ENCODE measurements around the gene HOXB6.

HOXB6 gene

GRCh38 chr17:48565022-48565554 lies 39.7 kb downstream of the HOXB6 start:
- no peak for DNase-seq

GRCh38 chr17:48564188-48565021 lies 40.4 kb downstream of the HOXB6 start:
- no peak for DNase-seq

- no peak for DNase-seq
Observed at GRCh38 chr17:48563867-48564187, 41.0 kb downstream of the HOXB6 start.

GRCh38 chr17:48563385-48563838 lies 41.4 kb downstream of the HOXB6 start:
- no peak for DNase-seq

GRCh38 chr17:48562934-48563333 lies 41.9 kb downstream of the HOXB6 start:
- no peak for DNase-seq

GRCh38 chr17:48561884-48562810 lies 42.6 kb downstream of the HOXB6 start:
- DNase-seq = no peak

GRCh38 chr17:48559840-48560817 lies 44.7 kb downstream of the HOXB6 start:
- no peak for DNase-seq

- DNase-seq = no peak
Observed at GRCh38 chr17:48559122-48559839, 45.5 kb downstream of the HOXB6 start.

- DNase-seq = no peak
Observed at GRCh38 chr17:48558831-48559121, 46.0 kb downstream of the HOXB6 start.

- DNase-seq = no peak
Observed at GRCh38 chr17:48558057-48558830, 46.5 kb downstream of the HOXB6 start.

GRCh38 chr17:48556576-48557401 lies 48.0 kb downstream of the HOXB6 start:
- no peak for DNase-seq

- no peak for DNase-seq
Observed at GRCh38 chr17:48556229-48556575, 48.6 kb downstream of the HOXB6 start.

GRCh38 chr17:48555258-48556228 lies 49.2 kb downstream of the HOXB6 start:
- no peak for DNase-seq

GRCh38 chr17:48554412-48555257 lies 50.2 kb downstream of the HOXB6 start:
- DNase-seq = no peak

- DNase-seq = no peak
Observed at GRCh38 chr17:48553826-48554225, 51.0 kb downstream of the HOXB6 start.

- DNase-seq = no peak
Observed at GRCh38 chr17:48553190-48553547, 51.6 kb downstream of the HOXB6 start.

- DNase-seq = no peak
Observed at GRCh38 chr17:48552466-48553189, 52.2 kb downstream of the HOXB6 start.

Data from stimulated activated CD4-positive, alpha-beta T cell treated with anti-CD3 and anti-CD28 coated beads, Interleukin-4, amount 100 ng/mL, for 24 hours (primary cell).